GM12892 (cell line): ENCODE data around the gene BTBD7.

ENCODE experiments used
- DNase-seq: peaks from one replicate; pipeline ENCODE4 v3.0.0; 2011; ENCODE audit not compliant: insufficient read length
- FAIRE-seq: peaks from 2 replicates; lab custom pipeline; 2011; peaks lifted over from hg19 to GRCh38; lab: Jason Lieb, UNC
- POLR2A ChIP-seq: IDR thresholded peaks from 2 replicates; pipeline ENCODE4 v1.6.1; 2011; ENCODE audit warnings: low read depth, low read length, control low read depth
- POLR2AphosphoS5 ChIP-seq: IDR thresholded peaks from 2 replicates; pipeline ENCODE4 v1.6.1; 2011; ENCODE audit warnings: low read depth, low read length, control low read depth
- TAF1 ChIP-seq: IDR thresholded peaks from 2 replicates; pipeline ENCODE4 v1.6.1; 2011; ENCODE audit warnings: low read depth, mild to moderate bottlenecking, control low read depth, low read length, borderline replicate concordance

BTBD7 gene

DNA sequence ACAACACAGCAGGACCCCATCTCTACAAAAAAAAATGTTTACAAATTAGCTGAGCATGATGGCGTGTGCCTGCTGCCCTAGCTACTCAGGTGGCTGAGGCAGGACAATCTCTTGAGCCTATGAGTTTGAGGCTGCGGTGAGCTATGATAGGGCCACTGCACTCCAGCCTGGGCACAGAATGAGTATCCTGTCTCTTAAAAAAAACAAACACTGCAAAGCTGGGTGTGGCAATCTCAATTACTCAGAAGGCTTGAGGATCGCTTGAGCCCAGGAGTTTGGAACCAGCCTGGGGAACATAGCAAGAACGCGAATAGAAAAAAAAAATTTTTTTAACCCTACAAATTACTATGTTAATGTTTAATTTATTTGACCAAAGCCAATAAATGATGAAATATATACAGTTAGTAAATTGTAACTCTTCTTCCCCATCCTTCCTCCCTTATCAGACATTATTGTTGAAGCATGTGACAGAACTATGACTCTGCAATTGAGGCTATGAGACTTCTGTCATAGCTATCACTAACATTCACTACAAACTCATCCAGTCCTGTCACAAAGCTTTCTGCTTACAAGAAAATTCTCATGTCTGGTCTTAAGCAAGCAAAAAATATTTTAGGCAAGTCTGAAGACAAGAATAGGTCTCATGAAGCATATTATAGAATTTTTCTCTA is 9.8 kb downstream of the BTBD7 start:
- no peak for FAIRE-seq
- TF ChIP-seq TAF1 (no peak), POLR2A (no peak), POLR2AphosphoS5 (no peak)
- DNase-seq, result no peak

- FAIRE-seq (peak; percentile 63), DNase-seq (no peak)
Observed at GRCh38 chr14:93320489-93320888, 12.3 kb downstream of the BTBD7 start.

GRCh38 chr14:93319958-93320357 is 12.9 kb downstream of the BTBD7 start:
- FAIRE-seq, result peak; percentile 44
- no peak for DNase-seq
- TF ChIP-seq POLR2AphosphoS5, result no peak
- no peak for TF ChIP-seq POLR2A
- no peak for TF ChIP-seq TAF1

More at GRCh38 chr14:93320489-93320888, 12.3 kb downstream of the BTBD7 start:
- TF ChIP-seq POLR2AphosphoS5, result no peak
- TF ChIP-seq POLR2A, result no peak
- TF ChIP-seq TAF1, result no peak

- FAIRE-seq, result peak; percentile 40
- no peak for TF ChIP-seq POLR2AphosphoS5
- no peak for TF ChIP-seq TAF1
- no peak for TF ChIP-seq POLR2A
- no peak for DNase-seq
Observed at GRCh38 chr14:93319494-93319893, 13.3 kb downstream of the BTBD7 start.

DNA sequence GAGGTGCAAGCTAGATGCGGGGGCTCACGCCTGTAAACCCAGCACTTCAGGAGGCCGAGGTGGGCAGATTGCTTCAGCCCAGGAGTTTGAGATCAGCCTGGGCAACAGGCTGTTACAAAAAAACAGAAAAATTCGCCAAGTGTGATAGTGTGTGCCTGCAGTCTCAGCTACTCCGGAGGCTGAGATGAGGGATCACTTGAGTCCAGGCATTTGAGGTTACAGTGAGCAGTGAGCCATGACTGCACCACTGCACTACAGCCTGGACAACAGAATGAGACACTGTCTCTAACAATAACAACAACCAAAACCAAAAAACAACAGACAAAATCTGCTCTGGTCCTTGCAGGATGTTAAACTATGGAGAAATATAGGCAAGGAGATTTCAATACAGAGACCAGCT is 13.9 kb downstream of the BTBD7 start:
- FAIRE-seq (peak; percentile 73), DNase-seq (no peak)
- TF ChIP-seq TAF1, result no peak
- no peak for TF ChIP-seq POLR2AphosphoS5
- no peak for TF ChIP-seq POLR2A

DNA sequence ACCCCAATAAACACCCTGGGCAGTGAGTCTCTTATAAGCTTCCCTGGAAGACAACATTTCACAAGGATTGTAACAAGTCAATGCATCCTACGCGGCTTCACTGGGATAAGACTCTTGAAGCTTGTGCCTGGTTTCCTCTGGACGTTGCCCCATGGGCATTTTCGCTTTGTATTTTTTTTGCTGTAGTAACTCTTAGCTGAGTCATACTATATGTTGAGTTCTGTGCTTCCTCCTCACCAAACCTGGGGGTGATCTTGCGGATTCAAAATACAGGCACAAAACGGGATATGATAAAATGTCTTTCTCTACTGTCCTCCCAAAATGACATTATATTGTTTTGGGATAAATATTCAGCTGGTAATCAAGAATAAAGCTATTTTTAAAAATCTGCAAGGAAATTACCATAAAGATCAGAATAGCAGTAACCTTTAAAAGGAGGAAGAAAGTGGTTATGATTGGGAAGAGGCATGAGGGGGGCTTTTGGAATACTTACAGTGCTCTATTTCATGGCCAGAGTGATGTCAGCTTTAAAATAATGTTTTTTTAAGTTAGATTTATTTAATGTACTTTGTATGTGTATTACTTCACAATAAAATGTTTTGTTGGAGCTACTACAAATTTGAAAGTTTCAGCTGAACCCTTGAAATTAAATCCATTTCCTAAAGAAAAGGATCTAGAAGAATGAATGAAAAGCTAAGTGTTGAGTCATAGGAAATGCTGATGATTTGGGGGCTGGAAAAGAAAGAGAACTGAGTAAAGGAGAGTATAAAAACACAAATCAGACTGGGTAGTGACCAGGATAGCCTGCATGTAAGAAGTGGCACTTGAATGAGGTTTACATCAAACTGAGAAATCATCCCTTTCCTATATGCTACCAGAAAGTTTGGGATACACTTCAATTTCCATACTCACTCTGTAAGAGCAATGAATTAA is 14.7 kb downstream of the BTBD7 start:
- FAIRE-seq (no peak), DNase-seq (no peak)
- TF ChIP-seq TAF1 (no peak), POLR2A (no peak), POLR2AphosphoS5 (no peak)

GRCh38 chr14:93317210-93317874 is 15.5 kb downstream of the BTBD7 start:
- no peak for TF ChIP-seq POLR2AphosphoS5
- TF ChIP-seq POLR2A, result no peak
- TF ChIP-seq TAF1, result no peak
- DNase-seq, result no peak
- no peak for FAIRE-seq

GRCh38 chr14:93316716-93317115 is 16.1 kb downstream of the BTBD7 start:
- TF ChIP-seq POLR2A (no peak), POLR2AphosphoS5 (no peak), TAF1 (no peak)
- FAIRE-seq, result peak; percentile 17

DNA sequence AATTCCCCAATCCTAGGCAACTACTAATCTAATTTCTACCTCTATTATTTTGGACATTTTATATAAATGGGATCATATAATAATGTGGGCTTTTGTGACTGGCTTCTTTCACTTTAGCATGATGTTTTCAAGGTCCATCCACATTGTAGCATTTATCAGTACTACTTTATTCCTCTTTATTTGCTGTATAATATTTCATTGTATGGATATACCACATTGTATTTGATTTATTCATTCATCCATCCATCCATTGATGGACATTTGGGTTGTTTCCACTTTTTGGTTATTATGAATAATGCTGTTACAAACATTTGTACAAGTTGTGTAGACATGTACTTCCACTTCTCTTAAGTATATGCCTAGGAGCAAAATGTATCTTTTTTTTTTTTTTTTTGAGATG is 17.3 kb downstream of the BTBD7 start:
- FAIRE-seq (no peak), DNase-seq (no peak)
- no peak for TF ChIP-seq POLR2AphosphoS5
- no peak for TF ChIP-seq TAF1
- no peak for TF ChIP-seq POLR2A

More at GRCh38 chr14:93316716-93317115, 16.1 kb downstream of the BTBD7 start:
- no peak for DNase-seq

DNA sequence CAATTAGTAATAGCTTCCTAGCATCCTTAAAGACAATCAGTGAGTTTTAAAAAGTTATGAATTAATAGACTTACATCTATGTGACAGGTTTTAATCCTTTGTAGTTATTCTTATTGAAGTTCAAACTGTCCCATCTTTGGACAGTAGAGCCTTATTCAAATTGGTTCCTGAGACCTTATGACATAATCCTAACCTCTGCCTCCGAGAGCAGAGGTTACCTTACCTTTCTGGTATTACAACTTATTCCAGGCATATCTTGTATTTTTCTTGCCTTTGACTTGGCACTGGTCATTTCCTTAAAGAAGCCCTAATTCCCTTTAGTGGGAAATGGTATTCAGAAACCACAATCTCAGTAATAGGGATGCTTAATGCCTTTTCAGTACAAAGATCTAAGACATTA is 21.8 kb downstream of the BTBD7 start:
- no peak for FAIRE-seq
- TF ChIP-seq POLR2A, result no peak
- no peak for TF ChIP-seq POLR2AphosphoS5
- TF ChIP-seq TAF1, result no peak
- DNase-seq, result no peak

DNA sequence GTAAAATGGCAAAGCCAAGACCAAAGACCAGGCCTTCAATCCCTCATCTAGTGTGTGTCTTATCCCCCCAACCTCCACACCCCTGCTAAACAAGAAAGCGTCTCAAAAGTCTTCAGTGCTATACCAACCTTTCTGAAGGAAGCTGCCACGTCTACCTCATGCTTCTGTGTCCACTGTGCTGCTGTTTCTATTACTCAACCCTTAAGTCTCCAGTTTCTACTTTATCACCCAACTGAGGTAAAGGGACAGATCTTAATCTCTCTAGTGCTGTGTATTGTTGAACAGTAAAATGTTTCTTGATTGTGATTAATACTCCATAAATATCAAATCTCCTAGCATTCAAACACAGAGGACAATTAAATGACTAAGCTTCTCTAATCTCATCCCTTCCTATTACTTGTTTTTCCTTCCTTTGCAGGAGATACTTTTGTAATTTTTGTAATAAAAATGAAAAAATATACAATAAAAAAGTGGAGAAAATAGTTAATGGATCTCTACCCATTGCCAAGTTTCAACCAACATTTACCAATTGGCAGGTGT is 23.3 kb downstream of the BTBD7 start:
- TF ChIP-seq POLR2AphosphoS5, result no peak
- TF ChIP-seq TAF1, result no peak
- no peak for TF ChIP-seq POLR2A
- no peak for FAIRE-seq
- DNase-seq, result no peak
